A549 (cell line): Measurements from ENCODE around the gene PLA2G2E. TPM values are rescaled to one million over a fixed set of nuclear protein-coding genes. Genes with fewer than 3 reads are reported as not detected.

ENCODE experiments used
- ATAC-seq, 2 experiments: fragments of 200-7000 bp in 1 of 2; fragments of >200 bp in 1 of 2; cut with Nextera tagmentation in 1 of 2; cut with Tn5 transposase in 1 of 2; 3 replicates each; pipeline versions ENCODE4 v1.8.0 to v1.9.1; 2018 to 2020; ENCODE audit warnings: mild to moderate bottlenecking in 1 of 2, moderate library complexity in 1 of 2
- CTCF ChIA-PET: fragments of 300-600 bp; sonication (Branson Sonifier 250); formaldehyde crosslinking; extraction: SDS; loops from one replicate; lab custom pipeline; 2021; ENCODE audit warnings: antibody characterized with exemption, inconsistent platforms; lab: Yijun Ruan, JAX
- POLR2A ChIA-PET: fragments of 350-600 bp; formaldehyde crosslinking; extraction: SDS; loops from one replicate; lab custom pipeline; 2021; ENCODE audit warnings: antibody characterized with exemption, inconsistent platforms; lab: Yijun Ruan, JAX
- DNase-seq, 2 experiments: peaks; one replicate each; pipeline versions ENCODE4 v3.0.0 to v3.0.0-alpha.2; 2011 to 2016; ENCODE audit warnings: low read depth in 1 of 2, low spot score in 1 of 2
- FAIRE-seq: peaks from 2 replicates; lab custom pipeline; 2011; peaks lifted over from hg19 to GRCh38; lab: Jason Lieb, UNC
- H3K27ac ChIP-seq, 2 experiments: fragments of >200 bp; sonication (Bioruptor Twin); formaldehyde crosslinking; 3 replicates each; pipeline ENCODE4 v1.5.1; 2016 to 2017
- H3K4me1 ChIP-seq: fragments of >200 bp; sonication (Bioruptor Twin); formaldehyde crosslinking; 3 replicates; pipeline ENCODE4 v1.6.1; 2016
- H3K4me2 ChIP-seq: fragments of >200 bp; sonication (Bioruptor Twin); formaldehyde crosslinking; 3 replicates; pipeline ENCODE4 v1.6.1; 2016
- H3K4me3 ChIP-seq: fragments of >200 bp; sonication (Bioruptor Twin); formaldehyde crosslinking; 3 replicates; pipeline ENCODE4 v1.5.1; 2016
- H3K9me3 ChIP-seq: fragments of >200 bp; sonication (Bioruptor Twin); formaldehyde crosslinking; 3 replicates; pipeline ENCODE4 v1.6.1; 2016
- CBX2 ChIP-seq: fragments of 200-600 bp; sonication (generic); IDR thresholded peaks from 2 replicates; pipeline ENCODE4 v1.6.1; 2016; ENCODE audit warnings: low read depth, mild to moderate bottlenecking, borderline replicate concordance
- CEBPB ChIP-seq, 2 experiments: fragments of >200 bp in 1 of 2; sonication (Bioruptor Twin) in 1 of 2; formaldehyde crosslinking in 1 of 2; IDR thresholded peaks; 2 replicates each; pipeline ENCODE4 v1.6.1; 2012 to 2016
- ESRRA ChIP-seq: fragments of 150-350 bp; IDR thresholded peaks from 2 replicates; pipeline ENCODE4 v1.6.1; 2014; ENCODE audit warnings: mild to moderate bottlenecking, low read length, borderline replicate concordance
- GATA3 ChIP-seq: IDR thresholded peaks from 2 replicates; pipeline ENCODE4 v1.6.1; 2012; ENCODE audit warnings: borderline replicate concordance
- HEYL ChIP-seq: fragments of 250-450 bp; sonication (Bioruptor Pico); IDR thresholded peaks from 2 replicates; pipeline ENCODE4 v1.8.0; 2021; ENCODE audit warnings: mild to moderate bottlenecking, moderate library complexity
- JUN ChIP-seq, 2 experiments: fragments of >200 bp; sonication (Bioruptor Twin); formaldehyde crosslinking; IDR thresholded peaks; 2 replicates in 1 of 2; 3 replicates in 1 of 2; pipeline ENCODE4 v1.6.1; 2016 to 2017
- KDM1A ChIP-seq: fragments of 200-600 bp; sonication (generic); IDR thresholded peaks from 2 replicates; pipeline ENCODE4 v1.6.1; 2016; ENCODE audit warnings: low read depth, mild to moderate bottlenecking
- MAFK ChIP-seq: fragments of 450-650 bp; IDR thresholded peaks from 2 replicates; pipeline ENCODE4 v1.6.1; 2014; ENCODE audit not compliant: partially characterized antibody
- MAZ ChIP-seq: fragments of 150-350 bp; IDR thresholded peaks from 2 replicates; pipeline ENCODE4 v1.6.1; 2014; ENCODE audit warnings: antibody characterized with exemption, low read depth, low read length, borderline replicate concordance
- NFE2L2 ChIP-seq: fragments of 150-350 bp; conservative IDR thresholded peaks from 2 replicates; pipeline ENCODE4 v1.6.1; 2014; ENCODE audit warnings: low read length
- NR3C1 ChIP-seq: fragments of >200 bp; sonication (Bioruptor Twin); formaldehyde crosslinking; IDR thresholded peaks from 3 replicates; pipeline ENCODE4 v1.6.1; 2017
- POLR2A ChIP-seq: IDR thresholded peaks from 2 replicates; pipeline ENCODE4 v1.6.1; 2012; ENCODE audit warnings: mild to moderate bottlenecking, low read length
- POLR2AphosphoS2 ChIP-seq: conservative IDR thresholded peaks from 2 replicates; pipeline ENCODE4 v1.6.1; 2012; ENCODE audit warnings: low read length, improper control_type of control experiment, inconsistent platforms
- RAD21 ChIP-seq, 2 experiments: fragments of >200 bp in 1 of 2; sonication (Bioruptor Twin) in 1 of 2; formaldehyde crosslinking in 1 of 2; IDR thresholded peaks in 1 of 2; conservative IDR thresholded peaks in 1 of 2; 2 replicates in 1 of 2; 3 replicates in 1 of 2; pipeline ENCODE4 v1.6.1; 2012 to 2018; ENCODE audit warnings: inconsistent platforms in 1 of 2
- SMC3 ChIP-seq: fragments of >200 bp; sonication (Bioruptor Twin); formaldehyde crosslinking; IDR thresholded peaks from 3 replicates; pipeline ENCODE4 v1.6.1; 2018; ENCODE audit warnings: inconsistent platforms
- SREBF2 ChIP-seq: fragments of 450-650 bp; IDR thresholded peaks from 2 replicates; pipeline ENCODE4 v1.6.1; 2014; ENCODE audit warnings: mild to moderate bottlenecking, moderate library complexity
- ZNF302 ChIP-seq: fragments of 250-450 bp; sonication (Bioruptor Pico); IDR thresholded peaks from 2 replicates; pipeline ENCODE4 v1.9.0; 2021; ENCODE audit warnings: inconsistent platforms, mild to moderate bottlenecking, moderate library complexity
- ZSCAN20 ChIP-seq: fragments of 250-450 bp; sonication (Bioruptor Pico); IDR thresholded peaks from 2 replicates; pipeline ENCODE4 v1.8.0; 2022; ENCODE audit warnings: mild to moderate bottlenecking, moderate library complexity
- WGBS: methylation state at CpG from one replicate; pipeline ENCODE4 v1.1.6; 2017; ENCODE audit errors: missing lambda C conversion rate; 5-methylcytosine and 5-hydroxymethylcytosine counted together
- polyA plus RNA-seq, 4 experiments: library from polyadenylated mRNA; depleted of rRNA in 3 of 4; stranded (reverse); fragments of >200 nt; fragmentation: RNase III in 1 of 4; extraction: RNeasy Plus Mini Kit Qiagen cat#74134 plus additional on column Dnase treatment in 1 of 4; gene quantifications; 2 replicates in 3 of 4; 3 replicates in 1 of 4; pipeline ENCODE4 v1.2.3, GENCODE V29; 2011 to 2017
- TF ChIP-seq, protein P1 (sequence below): fragments of 150-350 bp; IDR thresholded peaks from 2 replicates; pipeline ENCODE4 v1.6.1; 2014; ENCODE audit warnings: low read depth, mild to moderate bottlenecking, low read length
- TF ChIP-seq, protein P2 (sequence below): IDR thresholded peaks from 2 replicates; pipeline ENCODE4 v1.6.1; 2012
- TF ChIP-seq, protein P3 (sequence below): fragments of >200 bp; sonication (Bioruptor Twin); formaldehyde crosslinking; IDR thresholded peaks from 3 replicates; pipeline ENCODE4 v1.6.1; 2016

The PLA2G2E gene
- polyA plus RNA-seq, 2 of the 4 experiments (the other 2 are of a cell fraction) = not detected

DNA sequence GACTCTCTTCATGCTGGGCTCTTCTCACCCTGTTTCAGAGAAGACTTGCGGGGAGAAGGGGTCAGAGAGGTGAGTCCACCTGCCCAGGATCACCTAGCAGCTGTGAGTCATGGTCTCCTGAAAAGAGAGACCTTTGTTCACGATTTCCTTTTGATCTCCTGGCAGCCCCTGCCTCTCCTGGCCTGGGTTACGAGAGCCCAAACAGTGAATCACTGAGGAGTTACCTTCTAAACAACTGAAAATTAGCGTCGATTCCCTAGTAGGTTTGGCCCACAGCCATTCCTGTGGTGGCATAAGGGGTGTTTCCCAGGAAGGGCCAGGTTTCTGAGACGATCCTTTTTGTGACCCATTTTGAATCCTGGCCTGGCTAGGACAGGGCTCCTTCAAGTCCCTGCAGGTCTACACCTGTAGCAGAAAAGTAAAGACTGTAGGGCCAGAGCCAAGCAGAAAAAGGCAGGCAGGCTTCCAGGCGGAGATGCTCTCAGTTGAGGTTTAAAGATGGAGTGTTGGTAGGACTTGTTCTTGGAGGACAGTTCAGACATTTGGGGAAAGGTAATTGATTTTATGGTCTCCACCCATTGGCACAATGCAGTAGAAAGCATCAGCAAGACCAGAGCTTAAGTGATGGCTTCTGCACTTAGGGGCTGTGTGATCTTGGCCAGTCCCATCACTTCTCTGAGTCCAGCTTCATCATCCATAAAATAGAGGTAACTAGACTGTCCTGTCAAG, 2.1 kb upstream of the PLA2G2E start:
- POLR2A ChIA-PET = no interaction called here
- no peak overlapping the region for H3K27ac ChIP-seq
- TF ChIP-seq SREBF2 = no peak
- no peak for TF ChIP-seq SMC3
- TF ChIP-seq MAZ = no peak
- no peak for TF ChIP-seq JUN (IDR thresholded peaks at IDR 0.05)
- TF ChIP-seq NFE2L2 = no peak
- no peak for TF ChIP-seq CBX2
- no peak for TF ChIP-seq ZNF302 (CRISPR knock-in tag)
- TF ChIP-seq, protein P1, sequence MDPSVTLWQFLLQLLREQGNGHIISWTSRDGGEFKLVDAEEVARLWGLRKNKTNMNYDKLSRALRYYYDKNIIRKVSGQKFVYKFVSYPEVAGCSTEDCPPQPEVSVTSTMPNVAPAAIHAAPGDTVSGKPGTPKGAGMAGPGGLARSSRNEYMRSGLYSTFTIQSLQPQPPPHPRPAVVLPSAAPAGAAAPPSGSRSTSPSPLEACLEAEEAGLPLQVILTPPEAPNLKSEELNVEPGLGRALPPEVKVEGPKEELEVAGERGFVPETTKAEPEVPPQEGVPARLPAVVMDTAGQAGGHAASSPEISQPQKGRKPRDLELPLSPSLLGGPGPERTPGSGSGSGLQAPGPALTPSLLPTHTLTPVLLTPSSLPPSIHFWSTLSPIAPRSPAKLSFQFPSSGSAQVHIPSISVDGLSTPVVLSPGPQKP = no peak
- TF ChIP-seq, protein P2, sequence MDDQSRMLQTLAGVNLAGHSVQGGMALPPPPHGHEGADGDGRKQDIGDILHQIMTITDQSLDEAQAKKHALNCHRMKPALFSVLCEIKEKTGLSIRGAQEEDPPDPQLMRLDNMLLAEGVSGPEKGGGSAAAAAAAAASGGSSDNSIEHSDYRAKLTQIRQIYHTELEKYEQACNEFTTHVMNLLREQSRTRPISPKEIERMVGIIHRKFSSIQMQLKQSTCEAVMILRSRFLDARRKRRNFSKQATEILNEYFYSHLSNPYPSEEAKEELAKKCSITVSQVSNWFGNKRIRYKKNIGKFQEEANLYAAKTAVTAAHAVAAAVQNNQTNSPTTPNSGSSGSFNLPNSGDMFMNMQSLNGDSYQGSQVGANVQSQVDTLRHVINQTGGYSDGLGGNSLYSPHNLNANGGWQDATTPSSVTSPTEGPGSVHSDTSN = no peak
- no peak for TF ChIP-seq HEYL (CRISPR knock-in tag)
- TF ChIP-seq POLR2A = no peak
- TF ChIP-seq GATA3 = no peak
- TF ChIP-seq ESRRA = no peak
- no peak for TF ChIP-seq KDM1A
- TF ChIP-seq NR3C1 = no peak
- TF ChIP-seq CEBPB (IDR thresholded peaks at IDR 0.05) = no peak
- TF ChIP-seq ZSCAN20 (CRISPR knock-in tag) = no peak
- no peak for TF ChIP-seq RAD21 (conservative IDR thresholded peaks at IDR 0.05 in 1 of 2, IDR thresholded peaks at IDR 0.05 in 1 of 2)
- DNase-seq (no peak), ATAC-seq (no peak), FAIRE-seq (no peak)
- no peak overlapping the region for H3K4me3 ChIP-seq
- no peak overlapping the region for H3K4me2 ChIP-seq
- no peaks in the 10 kb centered on the region for H3K4me1 ChIP-seq
- CTCF ChIA-PET = interaction anchor here (1.0 kb wide), 1 partner anchor 227 kb away, joined by 3 read pairs; no protein-coding TSS in a partner anchor
- no peaks in the 10 kb centered on the region for H3K9me3 ChIP-seq
- 43% methylated on average over 4 of the region's 7 CpGs for WGBS

DNA sequence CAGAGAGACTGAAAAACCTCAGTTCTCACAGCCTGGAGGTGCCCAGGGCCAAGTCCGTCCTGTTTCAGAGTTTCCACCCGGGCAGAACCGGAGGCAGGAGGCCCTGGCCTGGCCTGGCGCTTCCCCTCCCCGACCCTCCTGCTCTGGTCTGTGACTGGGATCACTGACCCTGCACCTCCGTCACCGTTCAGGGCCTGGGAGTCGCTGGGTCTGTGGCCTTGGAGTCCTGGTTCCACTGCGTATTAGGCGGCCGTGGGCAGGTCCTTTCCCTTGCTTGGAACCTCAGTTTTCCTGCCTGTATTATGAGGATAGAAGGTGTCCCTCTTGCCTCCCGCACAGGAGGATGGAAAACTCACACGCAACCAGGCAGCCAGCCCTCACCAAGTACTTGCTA, 533 bp upstream of the PLA2G2E start:
- Histone ChIP-seq H3K4me2 (no peak overlapping the region), H3K27ac (no peak overlapping the region), H3K9me3 (no peaks in the 10 kb centered on the region), H3K4me1 (no peaks in the 10 kb centered on the region), H3K4me3 (no peak overlapping the region)
- TF ChIP-seq, protein P3, sequence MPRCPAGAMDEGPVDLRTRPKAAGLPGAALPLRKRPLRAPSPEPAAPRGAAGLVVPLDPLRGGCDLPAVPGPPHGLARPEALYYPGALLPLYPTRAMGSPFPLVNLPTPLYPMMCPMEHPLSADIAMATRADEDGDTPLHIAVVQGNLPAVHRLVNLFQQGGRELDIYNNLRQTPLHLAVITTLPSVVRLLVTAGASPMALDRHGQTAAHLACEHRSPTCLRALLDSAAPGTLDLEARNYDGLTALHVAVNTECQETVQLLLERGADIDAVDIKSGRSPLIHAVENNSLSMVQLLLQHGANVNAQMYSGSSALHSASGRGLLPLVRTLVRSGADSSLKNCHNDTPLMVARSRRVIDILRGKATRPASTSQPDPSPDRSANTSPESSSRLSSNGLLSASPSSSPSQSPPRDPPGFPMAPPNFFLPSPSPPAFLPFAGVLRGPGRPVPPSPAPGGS = no peak
- TF ChIP-seq HEYL (CRISPR knock-in tag) = no peak
- no peak for TF ChIP-seq MAFK
- TF ChIP-seq JUN (IDR thresholded peaks at IDR 0.05) = no peak
- TF ChIP-seq POLR2AphosphoS2 = no peak
- TF ChIP-seq SREBF2 = no peak
- TF ChIP-seq KDM1A = no peak
- FAIRE-seq (no peak), DNase-seq (no peak), ATAC-seq (no peak)
- ChIA-PET POLR2A (no interaction called here), CTCF (interaction anchor here (1.0 to 9.8 kb wide), 2 partner anchors 228 to 230 kb away, joined by 3 to 125 read pairs; no protein-coding TSS in a partner anchor)
- WGBS = 86% methylated on average over 10 of the region's 13 CpGs
